A549 (cell line): Measurements from ENCODE around the gene CMC2. TPM values are rescaled to one million over a fixed set of nuclear protein-coding genes. Genes with fewer than 3 reads are reported as not detected.

ENCODE experiments used
- ATAC-seq, 2 experiments: fragments of 200-7000 bp in 1 of 2; fragments of >200 bp in 1 of 2; cut with Nextera tagmentation in 1 of 2; cut with Tn5 transposase in 1 of 2; 3 replicates each; pipeline versions ENCODE4 v1.8.0 to v1.9.1; 2018 to 2020; ENCODE audit warnings: mild to moderate bottlenecking in 1 of 2, moderate library complexity in 1 of 2
- CTCF ChIA-PET: fragments of 300-600 bp; sonication (Branson Sonifier 250); formaldehyde crosslinking; extraction: SDS; loops from one replicate; lab custom pipeline; 2021; ENCODE audit warnings: antibody characterized with exemption, inconsistent platforms; lab: Yijun Ruan, JAX
- POLR2A ChIA-PET: fragments of 350-600 bp; formaldehyde crosslinking; extraction: SDS; loops from one replicate; lab custom pipeline; 2021; ENCODE audit warnings: antibody characterized with exemption, inconsistent platforms; lab: Yijun Ruan, JAX
- DNase-seq, 2 experiments: peaks; one replicate each; pipeline versions ENCODE4 v3.0.0 to v3.0.0-alpha.2; 2011 to 2016; ENCODE audit warnings: low read depth in 1 of 2, low spot score in 1 of 2
- FAIRE-seq: peaks from 2 replicates; lab custom pipeline; 2011; peaks lifted over from hg19 to GRCh38; lab: Jason Lieb, UNC
- H3K27ac ChIP-seq, 2 experiments: fragments of >200 bp; sonication (Bioruptor Twin); formaldehyde crosslinking; 3 replicates each; pipeline ENCODE4 v1.5.1; 2016 to 2017
- H3K4me1 ChIP-seq: fragments of >200 bp; sonication (Bioruptor Twin); formaldehyde crosslinking; 3 replicates; pipeline ENCODE4 v1.6.1; 2016
- H3K4me2 ChIP-seq: fragments of >200 bp; sonication (Bioruptor Twin); formaldehyde crosslinking; 3 replicates; pipeline ENCODE4 v1.6.1; 2016
- H3K4me3 ChIP-seq: fragments of >200 bp; sonication (Bioruptor Twin); formaldehyde crosslinking; 3 replicates; pipeline ENCODE4 v1.5.1; 2016
- H3K9me3 ChIP-seq: fragments of >200 bp; sonication (Bioruptor Twin); formaldehyde crosslinking; 3 replicates; pipeline ENCODE4 v1.6.1; 2016
- CEBPB ChIP-seq, 2 experiments: fragments of >200 bp in 1 of 2; sonication (Bioruptor Twin) in 1 of 2; formaldehyde crosslinking in 1 of 2; IDR thresholded peaks; 2 replicates each; pipeline ENCODE4 v1.6.1; 2012 to 2016
- CHD4 ChIP-seq: fragments of 200-600 bp; sonication (generic); IDR thresholded peaks from 2 replicates; pipeline ENCODE4 v1.6.1; 2016; ENCODE audit warnings: antibody characterized with exemption, mild to moderate bottlenecking, borderline replicate concordance
- E2F6 ChIP-seq: IDR thresholded peaks from 2 replicates; pipeline ENCODE4 v1.6.1; 2012; ENCODE audit warnings: low read depth, borderline replicate concordance
- ELK1 ChIP-seq: fragments of 150-350 bp; IDR thresholded peaks from 2 replicates; pipeline ENCODE4 v1.6.1; 2014; ENCODE audit warnings: low read depth, mild to moderate bottlenecking, low read length
- EP300 ChIP-seq, 2 experiments: fragments of >200 bp; sonication (Bioruptor Twin); formaldehyde crosslinking; IDR thresholded peaks; 2 replicates in 1 of 2; 3 replicates in 1 of 2; pipeline ENCODE4 v1.6.1; 2016 to 2017
- FOSB ChIP-seq: fragments of 250-450 bp; sonication (Bioruptor Pico); IDR thresholded peaks from 2 replicates; pipeline ENCODE4 v1.5.0; 2020; ENCODE audit warnings: mild to moderate bottlenecking, moderate library complexity
- FOSL2 ChIP-seq, 2 experiments: fragments of 450-650 bp in 1 of 2; fragments of >200 bp in 1 of 2; sonication (Bioruptor Twin) in 1 of 2; formaldehyde crosslinking; IDR thresholded peaks; 2 replicates each; pipeline versions ENCODE4 v1.5.0 to v1.6.1; 2016 to 2020; ENCODE audit warnings: mild to moderate bottlenecking in 1 of 2, moderate library complexity in 1 of 2
- FOXS1 ChIP-seq: fragments of 250-450 bp; sonication (Bioruptor Pico); IDR thresholded peaks from 2 replicates; pipeline ENCODE4 v1.5.0; 2020; ENCODE audit warnings: mild to moderate bottlenecking, moderate library complexity
- HEYL ChIP-seq: fragments of 250-450 bp; sonication (Bioruptor Pico); IDR thresholded peaks from 2 replicates; pipeline ENCODE4 v1.8.0; 2021; ENCODE audit warnings: mild to moderate bottlenecking, moderate library complexity
- HOXB13 ChIP-seq: fragments of 250-450 bp; sonication (Bioruptor Pico); IDR thresholded peaks from 2 replicates; pipeline ENCODE4 v1.5.0; 2020; ENCODE audit warnings: low read depth, mild to moderate bottlenecking, moderate library complexity
- KDM5A ChIP-seq: fragments of 200-600 bp; sonication (generic); IDR thresholded peaks from 2 replicates; pipeline ENCODE4 v1.6.1; 2016; ENCODE audit warnings: antibody characterized with exemption, mild to moderate bottlenecking
- MAFK ChIP-seq: fragments of 450-650 bp; IDR thresholded peaks from 2 replicates; pipeline ENCODE4 v1.6.1; 2014; ENCODE audit not compliant: partially characterized antibody
- MAX ChIP-seq: IDR thresholded peaks from 2 replicates; pipeline ENCODE4 v1.6.1; 2012
- NR3C1 ChIP-seq: fragments of >200 bp; sonication (Bioruptor Twin); formaldehyde crosslinking; IDR thresholded peaks from 3 replicates; pipeline ENCODE4 v1.6.1; 2017
- PBX3 ChIP-seq: IDR thresholded peaks from 2 replicates; pipeline ENCODE4 v1.6.1; 2012
- POLR2A ChIP-seq: IDR thresholded peaks from 2 replicates; pipeline ENCODE4 v1.6.1; 2012; ENCODE audit warnings: mild to moderate bottlenecking, low read length
- POLR2AphosphoS2 ChIP-seq: conservative IDR thresholded peaks from 2 replicates; pipeline ENCODE4 v1.6.1; 2012; ENCODE audit warnings: low read length, improper control_type of control experiment, inconsistent platforms
- RCOR1 ChIP-seq: fragments of 150-350 bp; IDR thresholded peaks from 2 replicates; pipeline ENCODE4 v1.6.1; 2014; ENCODE audit warnings: antibody characterized with exemption, low read length, low read depth
- RFX5 ChIP-seq: fragments of 450-650 bp; IDR thresholded peaks from 2 replicates; pipeline ENCODE4 v1.7.1; 2014; ENCODE audit warnings: antibody characterized with exemption, mild to moderate bottlenecking, moderate library complexity
- TP53 ChIP-seq: fragments of 250-450 bp; sonication (Bioruptor Pico); IDR thresholded peaks from 2 replicates; pipeline ENCODE4 v1.5.0; 2021; ENCODE audit warnings: mild to moderate bottlenecking, moderate library complexity
- ZFP36 ChIP-seq: fragments of 450-650 bp; IDR thresholded peaks from 2 replicates; pipeline ENCODE4 v1.6.1; 2014; ENCODE audit warnings: borderline replicate concordance; ENCODE audit not compliant: partially characterized antibody
- ZNF302 ChIP-seq: fragments of 250-450 bp; sonication (Bioruptor Pico); IDR thresholded peaks from 2 replicates; pipeline ENCODE4 v1.9.0; 2021; ENCODE audit warnings: inconsistent platforms, mild to moderate bottlenecking, moderate library complexity
- ZSCAN20 ChIP-seq: fragments of 250-450 bp; sonication (Bioruptor Pico); IDR thresholded peaks from 2 replicates; pipeline ENCODE4 v1.8.0; 2022; ENCODE audit warnings: mild to moderate bottlenecking, moderate library complexity
- WGBS: methylation state at CpG from one replicate; pipeline ENCODE4 v1.1.6; 2017; ENCODE audit errors: missing lambda C conversion rate; 5-methylcytosine and 5-hydroxymethylcytosine counted together
- polyA plus RNA-seq, 4 experiments: library from polyadenylated mRNA; depleted of rRNA in 3 of 4; stranded (reverse); fragments of >200 nt; fragmentation: RNase III in 1 of 4; extraction: RNeasy Plus Mini Kit Qiagen cat#74134 plus additional on column Dnase treatment in 1 of 4; gene quantifications; 2 replicates in 3 of 4; 3 replicates in 1 of 4; pipeline ENCODE4 v1.2.3, GENCODE V29; 2011 to 2017

The CMC2 gene
- polyA plus RNA-seq, 2 of the 4 experiments (the other 2 are of a cell fraction): 143 to 207 TPM

GRCh38 chr16:81042821-81043220 is 36.1 kb upstream of the CMC2 start:
- WGBS: 92% methylated on average over 2 of the region's 2 CpGs
- no peaks in the 10 kb centered on the region for H3K4me1 ChIP-seq
- POLR2A ChIA-PET: no interaction called here
- ATAC-seq: no peak
- H3K4me3 ChIP-seq: no peak overlapping the region
- H3K27ac ChIP-seq: no peak overlapping the region
- no peak overlapping the region for H3K4me2 ChIP-seq
- no peaks in the 10 kb centered on the region for H3K9me3 ChIP-seq
- no peak for TF ChIP-seq POLR2AphosphoS2
- TF ChIP-seq ZNF302: no peak
- TF ChIP-seq CEBPB (IDR thresholded peaks at IDR 0.05): peak in 1 of 2 experiments; percentile 39; a peak in 2 of 4 replicates
- TF ChIP-seq, all 56 proteins: peak for 1
- no peak for DNase-seq
- FAIRE-seq: no peak
- CTCF ChIA-PET: no interaction called here

GRCh38 chr16:81041696-81042095 is 35.0 kb upstream of the CMC2 start:
- CTCF ChIA-PET: interaction anchor here (0.5 kb wide), 1 partner anchor 110 kb away, joined by 4 read pairs; no protein-coding TSS in a partner anchor
- ATAC-seq: no peak
- H3K4me1 ChIP-seq: peaks cover 8% of the 10 kb centered on the region; the same call in 1 of the 3 replicates
- FAIRE-seq: no peak
- H3K4me3 ChIP-seq: no peak overlapping the region
- no peak for TF ChIP-seq FOSL2 (IDR thresholded peaks at IDR 0.05)
- no peak for TF ChIP-seq FOSL2 (CRISPR knock-in tag; IDR thresholded peaks at IDR 0.05)
- TF ChIP-seq MAX: no peak
- no peak for TF ChIP-seq FOXS1 (CRISPR knock-in tag)
- TF ChIP-seq RFX5: no peak
- no peak for TF ChIP-seq TP53
- no peak for TF ChIP-seq HOXB13 (CRISPR knock-in tag)
- TF ChIP-seq E2F6: no peak
- no peak for TF ChIP-seq RCOR1
- TF ChIP-seq CHD4: no peak
- TF ChIP-seq POLR2A: no peak
- TF ChIP-seq EP300 (IDR thresholded peaks at IDR 0.05): no peak
- TF ChIP-seq KDM5A: no peak
- WGBS: 84% methylated on average over 4 of the region's 4 CpGs
- DNase-seq: no peak
- no peaks in the 10 kb centered on the region for H3K9me3 ChIP-seq
- H3K27ac ChIP-seq: no peak overlapping the region
- POLR2A ChIA-PET: no interaction called here
- no peak overlapping the region for H3K4me2 ChIP-seq

GRCh38 chr16:81040842-81041241 is 34.2 kb upstream of the CMC2 start:
- POLR2A ChIA-PET: no interaction called here

More at GRCh38 chr16:81040842-81041241, 34.2 kb upstream of the CMC2 start:
- no peak for DNase-seq
- TF ChIP-seq ELK1 (no peak), TP53 (no peak), FOSB (CRISPR knock-in tag) (no peak), ZSCAN20 (CRISPR knock-in tag) (no peak), NR3C1 (no peak), MAX (no peak), RFX5 (no peak), MAFK (no peak), ZFP36 (no peak), PBX3 (no peak), HEYL (no peak)
- TF ChIP-seq, all 56 proteins: peak for 0
- FAIRE-seq: no peak
- Histone ChIP-seq H3K4me2 (no peak overlapping the region), H3K9me3 (no peaks in the 10 kb centered on the region), H3K27ac (no peak overlapping the region), H3K4me3 (no peak overlapping the region), H3K4me1 (peaks cover 9% of the 10 kb centered on the region; the same call in 1 of the 3 replicates)
- no peak for ATAC-seq
- CTCF ChIA-PET: interaction anchor here (1.5 kb wide), 1 partner anchor 10 kb away, joined by 4 read pairs; no protein-coding TSS in a partner anchor
- WGBS: 79% methylated on average over 5 of the region's 5 CpGs
